Hematopoietic multipotent progenitor cell treated with erythropoietin and hydrocortisone succinate and interleukin-3 and kit ligand, for 6 days (in vitro differentiated cells): ENCODE results near the gene GAS5.
"Not testable (repeated sequence)": the region's sequence is repeated elsewhere in the genome, so short reads cannot be mapped to it uniquely, and the experiment has no call there.

ENCODE experiments used
- DNase-seq: peaks from one replicate; pipeline ENCODE4 v3.0.0-alpha.2; 2015

The GAS5 gene

DNA sequence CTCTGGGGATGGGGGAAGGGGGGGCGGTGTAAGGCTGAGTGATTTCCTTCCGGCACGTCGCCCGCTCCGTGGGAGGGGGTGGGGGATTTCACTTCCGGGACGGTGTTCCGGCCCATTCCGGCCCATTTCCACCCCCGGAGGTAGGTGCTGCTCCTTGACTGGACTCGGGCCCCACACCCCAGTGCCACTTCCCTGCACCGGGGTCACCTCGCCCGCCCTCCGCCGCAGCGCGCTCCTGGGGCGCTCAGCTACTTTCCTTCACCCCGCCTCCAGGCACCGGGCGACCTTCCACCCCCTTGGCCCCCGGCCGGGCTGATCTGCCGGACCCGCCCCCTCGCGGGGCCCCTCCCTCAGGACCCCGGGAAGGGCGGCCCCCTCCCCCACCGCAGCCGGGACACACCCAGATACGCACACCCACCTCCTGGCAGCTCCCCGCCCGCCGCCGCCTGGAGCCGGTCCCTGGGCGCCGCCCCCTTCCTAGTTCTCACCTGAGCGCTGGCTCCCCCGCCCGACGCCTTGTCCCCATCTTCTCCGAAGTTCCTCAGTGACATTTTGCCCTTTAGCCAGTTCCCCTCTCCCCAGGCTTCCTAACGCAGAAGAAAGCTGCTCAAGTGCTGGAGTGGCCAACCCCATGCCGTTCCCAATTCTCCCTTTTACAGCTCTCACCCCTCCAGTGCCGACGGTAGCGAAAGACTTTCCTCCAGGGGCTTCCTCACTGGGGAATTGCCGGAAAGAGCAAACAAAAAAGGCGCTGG lies 654 bp upstream of the GAS5 start, which contains the start of gene ZBTB37:
TSS of gene ZBTB37 (plus strand) at position 115 of the 755 bp plus-strand sequence. CDS start 1,846 bp downstream, outside the sequence.
- peak; percentile 91 for DNase-seq

DNA sequence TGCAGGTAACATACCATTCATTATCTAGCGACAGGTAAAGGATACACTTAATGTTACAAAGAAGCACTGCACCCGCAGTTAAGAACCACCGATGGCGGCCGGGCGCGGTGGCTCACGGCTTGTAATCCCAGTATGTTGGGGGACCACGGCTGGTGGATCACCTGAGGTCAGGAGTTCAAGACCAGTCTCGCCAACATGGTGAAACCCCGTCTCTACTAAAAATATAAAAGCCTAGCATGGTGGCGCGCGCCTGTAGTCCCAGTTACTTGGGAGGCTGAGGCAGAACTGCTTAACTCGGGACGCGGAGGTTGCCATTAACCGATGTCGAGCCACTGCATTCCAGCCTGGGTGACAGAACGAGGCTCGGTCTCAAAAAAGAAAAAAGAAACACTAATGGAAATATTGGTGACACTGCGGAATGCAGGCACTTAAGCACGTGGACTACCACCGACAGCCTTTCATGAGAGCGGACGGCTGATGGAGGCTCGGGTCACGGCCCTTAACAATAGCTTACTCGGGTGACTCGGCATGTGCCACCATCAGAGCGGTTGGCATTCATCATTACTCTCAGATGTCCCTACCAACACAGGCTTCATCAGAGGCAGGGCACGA lies 542 bp downstream of the GAS5 start:
- DNase-seq: no peak

DNA sequence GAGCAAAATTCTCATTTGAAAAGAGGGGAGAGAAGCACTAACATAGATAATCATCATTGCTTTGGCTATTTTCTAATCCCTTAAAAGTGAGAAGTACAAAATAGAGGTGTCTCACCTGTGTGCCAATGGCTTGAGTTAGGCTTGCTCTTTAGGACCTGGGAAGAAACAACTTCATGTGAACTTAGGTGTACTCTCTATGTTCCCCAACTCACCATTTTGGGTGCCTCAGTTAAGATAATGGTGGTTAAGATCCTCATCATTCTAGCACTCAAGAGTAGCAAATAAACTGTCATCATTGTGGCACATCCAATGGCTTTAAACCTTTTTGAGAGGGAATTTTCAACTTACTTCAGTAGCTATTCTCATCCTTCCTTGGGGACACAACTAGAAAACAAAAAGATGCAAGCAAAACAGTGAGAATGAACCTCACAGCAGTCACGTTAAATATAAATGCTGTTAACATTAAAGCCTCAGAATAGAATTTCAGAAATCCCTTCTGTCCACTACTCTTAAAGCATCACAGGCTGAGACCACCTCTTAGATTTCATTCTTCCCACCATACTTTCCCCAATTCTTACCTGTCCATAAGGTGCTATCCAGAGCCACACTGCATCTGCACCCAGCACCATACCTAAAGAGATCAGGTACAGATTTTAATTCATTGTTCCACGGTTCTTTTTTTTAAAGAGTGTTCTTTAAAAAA lies 1.2 kb downstream of the GAS5 start:
- DNase-seq: peak; percentile 54

DNA sequence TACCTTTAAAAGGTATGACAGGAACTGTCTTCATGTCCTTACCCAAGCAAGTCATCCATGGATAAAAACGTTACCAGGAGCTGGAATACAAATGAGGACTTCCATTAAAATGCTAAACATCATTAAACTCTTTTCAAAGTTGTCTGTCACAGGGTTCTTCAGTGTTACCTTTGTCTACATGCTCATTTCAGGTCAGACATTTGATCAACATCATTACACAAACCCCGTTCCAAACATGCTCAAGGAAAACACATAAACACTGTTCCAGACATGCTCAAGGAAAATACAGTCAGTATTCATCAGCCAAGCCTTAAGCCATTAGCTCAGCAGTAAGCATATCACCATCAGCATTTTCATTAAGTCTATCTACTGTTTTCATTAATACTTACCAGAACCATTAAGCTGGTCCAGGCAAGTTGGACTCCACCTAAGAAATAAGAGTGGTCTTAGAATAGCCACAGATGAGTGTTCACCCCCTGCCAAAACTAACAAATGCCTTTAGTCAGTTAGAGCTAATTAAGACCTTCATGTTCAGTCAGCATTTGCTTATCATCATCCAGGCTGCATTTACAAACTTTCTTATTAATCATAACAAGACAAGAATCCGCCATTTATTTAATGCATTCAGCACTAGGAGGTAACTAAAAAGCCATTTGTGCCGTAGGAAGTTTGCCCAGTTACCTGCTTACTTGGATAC lies 2.2 kb downstream of the GAS5 start:
- peak; percentile 28 for DNase-seq

DNA sequence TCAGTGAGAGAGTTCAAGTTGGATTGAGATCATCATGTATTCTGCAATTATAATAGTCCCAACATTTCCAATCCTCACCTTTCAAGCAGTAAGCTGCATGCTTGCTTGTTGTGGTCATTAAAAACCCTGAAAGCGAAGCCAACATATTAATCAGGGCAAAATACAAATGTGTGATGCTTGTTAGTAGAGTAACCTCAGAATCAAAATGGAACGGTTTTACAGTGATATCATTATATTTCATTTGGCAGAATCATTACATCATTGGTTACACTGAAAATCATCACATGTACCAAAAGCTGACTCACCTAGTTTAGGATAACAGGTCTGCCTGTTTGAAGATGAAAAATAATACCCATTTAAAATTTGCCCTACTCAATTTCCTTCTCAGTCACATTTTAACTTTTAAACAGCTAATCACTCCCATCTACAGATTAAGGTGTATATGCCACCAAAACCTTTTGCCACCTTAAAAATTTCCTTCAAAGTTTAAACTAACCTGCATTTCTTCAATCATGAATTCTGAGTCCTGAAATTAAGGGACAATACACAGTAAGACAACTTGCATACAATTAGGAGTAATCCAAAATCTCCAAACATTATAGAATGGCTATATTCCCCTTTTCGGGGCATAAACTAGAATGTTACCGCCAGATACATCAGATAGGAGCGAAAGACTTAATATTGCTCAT lies 3.5 kb downstream of the GAS5 start:
- DNase-seq: peak; percentile 22

DNA sequence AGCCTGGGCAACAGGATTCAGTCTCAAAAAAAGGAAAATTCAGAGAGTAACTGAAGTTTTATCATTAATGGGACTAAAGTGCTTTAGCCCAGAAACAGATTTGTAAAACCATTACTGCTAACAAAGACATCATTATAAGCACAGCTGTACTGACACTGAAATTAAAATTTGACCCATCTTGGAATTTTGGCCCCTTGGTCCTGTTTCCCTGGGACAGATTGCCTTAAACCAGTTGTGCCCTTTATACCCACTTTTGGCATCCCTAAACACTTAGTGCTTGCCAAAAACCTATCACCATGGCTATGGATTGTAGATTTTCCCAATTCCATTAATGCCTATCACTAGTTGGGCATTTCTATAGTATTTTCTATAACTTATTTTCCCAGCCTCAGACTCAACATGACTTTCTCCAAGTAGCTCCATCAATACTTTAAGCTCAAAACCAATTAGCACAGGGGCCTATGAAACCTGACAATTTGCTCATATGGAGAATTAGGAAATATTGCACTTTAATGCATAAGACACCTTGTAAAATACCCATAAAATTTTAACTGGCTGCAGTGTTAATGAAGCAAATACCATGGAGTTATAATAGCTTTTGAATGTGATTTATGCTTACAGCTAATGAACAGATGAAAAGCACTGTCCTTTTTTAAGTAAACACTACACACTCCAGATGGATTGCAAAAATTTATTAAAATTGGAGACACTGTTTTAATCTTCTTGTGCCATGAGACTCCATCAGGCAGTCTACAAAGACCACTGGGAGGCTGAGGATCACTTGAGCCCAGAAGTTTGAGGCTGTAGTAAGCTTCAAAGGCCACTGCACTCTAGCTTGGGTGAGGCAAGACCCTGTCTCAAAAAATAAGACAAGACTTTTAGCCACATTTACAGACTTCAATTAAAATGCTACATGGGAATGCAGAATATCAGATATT lies 4.3 kb downstream of the GAS5 start:
- DNase-seq: peak; percentile 20

DNA sequence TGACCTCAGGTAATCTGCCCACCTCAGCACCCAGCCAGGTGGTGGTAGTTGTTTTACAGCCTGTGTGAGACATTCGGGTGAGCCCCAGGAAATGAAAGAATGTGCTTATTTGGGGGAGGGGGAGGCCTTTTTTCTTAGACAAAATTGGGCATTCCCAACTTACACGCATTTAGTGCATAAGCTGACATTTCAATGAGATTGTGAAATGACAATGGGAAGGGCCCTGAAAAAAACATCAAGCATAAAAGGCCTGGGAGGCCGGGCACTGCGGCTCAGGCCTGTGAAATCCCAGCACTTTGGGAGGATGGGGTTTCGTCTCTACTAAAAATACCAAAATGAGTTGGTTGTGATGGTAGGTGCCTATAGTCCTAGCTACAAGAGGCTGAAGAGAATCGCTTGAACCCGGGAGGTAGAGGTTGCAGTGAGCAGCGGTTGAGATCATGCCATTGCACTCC lies 5.0 kb downstream of the GAS5 start:
- peak; percentile 27 for DNase-seq

DNA sequence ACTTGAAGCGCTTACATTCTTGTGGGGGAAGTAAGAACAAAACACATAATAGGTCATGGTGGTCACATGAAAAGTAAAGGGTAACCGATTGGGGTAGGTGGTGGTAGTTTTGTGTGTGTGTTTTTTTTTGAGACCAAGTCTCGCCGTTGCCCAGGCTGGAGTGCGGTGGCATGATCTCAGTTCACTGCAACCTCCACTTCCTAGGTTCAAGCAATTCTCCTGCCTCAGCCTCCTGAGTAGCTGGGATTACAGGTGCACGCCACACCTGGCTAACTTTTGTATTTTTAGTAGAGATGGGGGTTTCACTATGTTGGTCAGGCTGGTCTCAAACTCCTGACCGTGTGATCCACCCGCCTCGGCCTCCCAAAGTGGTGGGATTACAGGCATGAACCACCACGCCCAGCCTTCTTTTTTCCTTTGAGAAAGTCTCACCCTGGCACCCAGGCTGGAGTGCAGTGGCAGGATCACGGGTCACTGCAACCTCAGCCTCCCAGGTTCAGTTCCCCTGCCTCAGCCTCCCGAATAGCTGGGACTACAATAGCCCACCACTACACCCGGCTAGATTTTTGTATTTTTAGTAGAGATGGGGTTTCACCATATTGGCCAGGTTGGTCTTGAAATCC lies 5.5 kb downstream of the GAS5 start:
- DNase-seq: peak; percentile 51

DNA sequence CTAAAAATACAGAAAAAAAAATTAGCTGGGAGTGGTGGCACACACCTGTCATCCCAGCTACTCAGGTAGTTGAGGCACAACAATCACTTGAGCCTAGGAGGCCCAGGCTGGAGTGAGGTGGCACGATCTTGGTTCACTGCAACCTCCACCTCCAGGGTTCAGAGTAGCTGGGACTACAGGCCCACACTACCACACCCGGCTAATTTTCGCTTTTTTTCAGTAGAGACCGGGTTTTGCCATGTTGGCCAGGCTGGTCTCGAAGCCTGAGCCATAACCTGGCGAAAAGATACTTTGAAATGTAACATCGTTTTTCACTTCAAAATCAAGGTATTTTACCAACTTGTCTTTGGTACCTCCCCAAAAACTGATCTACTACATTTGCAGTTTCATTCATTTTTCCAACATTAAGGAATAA lies 6.1 kb downstream of the GAS5 start:
- DNase-seq: peak; percentile 63

DNA sequence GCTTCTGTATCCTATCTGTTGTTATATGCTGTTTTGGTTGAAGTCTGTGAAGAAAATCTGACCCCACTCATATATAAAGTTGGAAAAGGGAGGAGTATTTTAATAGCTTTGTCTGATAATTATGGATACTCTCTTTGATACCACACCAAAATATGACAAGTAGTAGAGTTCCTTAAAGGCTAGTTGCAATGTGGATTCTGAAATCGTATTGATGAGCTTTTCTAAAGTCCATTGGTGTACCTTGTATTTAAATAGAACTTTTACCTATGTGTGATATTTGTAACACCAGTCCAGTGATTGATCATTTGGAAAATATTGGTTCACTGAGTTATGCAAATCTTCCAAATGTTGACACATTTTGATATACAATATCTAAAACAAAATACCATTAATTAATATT lies 7.7 kb downstream of the GAS5 start:
- DNase-seq: peak; percentile 11

DNA sequence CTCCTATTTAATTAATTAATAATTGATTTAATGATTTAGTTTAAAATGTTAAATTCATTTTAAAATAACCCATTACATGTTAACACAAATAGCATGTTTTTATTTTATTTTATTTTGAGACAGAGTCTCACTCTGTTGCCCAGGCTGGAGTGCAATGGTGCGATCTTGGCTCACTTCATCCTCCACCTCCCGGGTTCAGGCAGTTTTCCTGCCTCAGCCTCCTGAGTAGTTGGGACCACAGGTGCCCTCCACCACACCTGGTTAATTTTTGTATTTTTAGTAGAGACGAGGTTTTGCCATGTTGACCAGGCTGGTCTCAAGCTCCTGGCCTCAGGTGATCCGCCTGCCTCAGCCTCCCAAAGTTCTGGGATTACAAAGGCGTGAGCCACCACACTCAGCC lies 8.2 kb downstream of the GAS5 start:
- not testable (repeated sequence) for DNase-seq

DNA sequence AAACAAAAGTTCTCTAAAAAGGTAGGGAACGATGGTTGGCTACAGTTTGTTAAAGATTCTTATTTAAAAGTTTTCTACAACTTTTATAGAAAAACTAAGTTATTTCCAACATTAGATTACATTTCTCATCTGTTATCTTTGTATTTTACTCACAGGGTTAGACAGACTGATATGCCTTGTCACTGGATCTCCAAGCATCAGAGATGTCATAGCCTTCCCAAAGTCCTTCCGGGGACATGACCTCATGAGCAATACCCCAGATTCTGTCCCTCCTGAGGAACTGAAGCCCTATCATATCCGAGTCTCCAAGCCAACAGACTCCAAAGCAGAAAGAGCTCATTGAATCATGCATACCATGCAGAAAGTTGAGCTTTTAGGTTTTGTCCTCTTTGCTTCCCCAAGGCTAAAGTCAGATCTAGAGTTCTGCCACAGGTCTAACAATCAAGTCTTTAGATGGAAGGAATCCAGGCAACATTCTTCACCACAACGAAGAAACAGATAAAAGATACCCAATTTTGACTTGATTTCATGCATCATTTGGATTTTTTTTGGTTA lies 10.3 kb downstream of the GAS5 start:
- DNase-seq: no peak

DNA sequence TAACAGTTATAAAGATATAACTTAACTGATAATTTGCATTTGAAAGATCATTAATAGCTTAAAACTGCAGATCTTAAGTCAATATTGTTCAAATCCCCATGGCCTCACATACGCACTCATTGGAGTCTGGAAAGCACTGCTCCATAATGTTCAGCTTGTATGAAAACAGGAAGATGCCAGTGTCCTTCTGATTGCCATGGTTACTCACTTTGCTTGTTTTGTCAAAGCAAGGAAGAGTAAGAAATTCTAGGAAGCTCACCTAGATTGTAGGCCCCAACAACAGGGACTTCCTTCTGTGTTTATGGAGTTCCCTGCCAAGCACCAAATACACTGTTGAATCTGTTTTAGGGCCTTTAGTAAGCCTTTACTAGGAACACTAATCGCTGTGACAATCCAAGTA lies 10.9 kb downstream of the GAS5 start:
- no peak for DNase-seq

DNA sequence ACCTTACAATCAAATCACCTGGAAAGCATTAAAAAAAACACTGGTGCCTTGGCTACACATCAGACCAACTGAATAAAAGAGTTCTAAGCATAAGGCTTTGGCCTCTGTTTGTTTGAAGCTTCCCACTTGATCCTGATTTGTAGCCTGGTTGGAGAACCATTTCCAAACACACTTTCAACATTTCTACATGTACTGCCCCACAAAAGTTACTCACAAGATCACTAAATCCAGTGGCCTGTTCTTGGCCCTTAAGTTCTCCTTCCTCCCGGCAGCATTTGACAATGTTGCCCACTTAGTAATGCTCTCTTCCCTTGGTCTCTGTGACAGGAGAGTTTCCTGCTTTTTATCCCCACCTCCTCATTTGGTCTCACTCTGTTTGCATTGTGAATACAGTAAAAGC lies 11.8 kb downstream of the GAS5 start:
- DNase-seq: no peak

DNA sequence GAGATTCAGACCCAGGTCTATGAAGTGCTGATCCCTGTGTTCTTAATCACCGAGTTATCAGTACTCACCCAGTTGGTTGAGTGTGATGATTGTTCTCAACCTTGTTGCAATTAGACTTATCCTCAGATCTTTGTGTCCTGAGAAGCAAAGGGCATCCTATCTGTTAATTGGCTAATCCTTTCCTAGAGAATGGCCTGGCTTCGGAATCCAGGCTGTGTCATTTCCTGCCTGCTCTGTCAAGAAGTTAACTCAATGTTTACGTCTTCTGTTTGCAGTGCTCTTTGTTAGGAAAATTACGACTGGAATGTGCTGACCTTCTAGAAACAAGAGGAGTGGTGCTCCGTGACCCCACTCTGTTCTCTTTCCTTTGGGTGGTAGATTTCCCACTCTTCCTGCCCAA lies 14.7 kb downstream of the GAS5 start:
- no peak for DNase-seq

DNA sequence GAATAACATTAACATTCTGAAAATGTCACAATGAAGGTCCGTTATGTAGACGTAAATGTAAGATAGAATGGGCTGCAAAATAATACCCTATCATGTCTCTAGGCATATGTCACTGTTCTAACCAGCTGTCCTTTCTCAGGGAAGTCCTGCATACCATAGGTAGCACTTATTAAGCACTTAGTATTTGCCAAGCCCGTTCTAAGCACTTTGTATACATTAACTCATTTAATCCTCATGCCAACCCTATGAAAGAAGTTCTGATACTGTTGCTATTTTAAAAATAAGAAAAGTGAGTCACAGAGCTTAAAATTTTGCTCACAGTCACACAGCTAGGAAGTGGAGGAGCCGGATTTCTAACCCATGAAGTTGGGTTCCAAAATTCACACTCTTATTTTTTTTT lies 15.7 kb downstream of the GAS5 start:
- no peak for DNase-seq

DNA sequence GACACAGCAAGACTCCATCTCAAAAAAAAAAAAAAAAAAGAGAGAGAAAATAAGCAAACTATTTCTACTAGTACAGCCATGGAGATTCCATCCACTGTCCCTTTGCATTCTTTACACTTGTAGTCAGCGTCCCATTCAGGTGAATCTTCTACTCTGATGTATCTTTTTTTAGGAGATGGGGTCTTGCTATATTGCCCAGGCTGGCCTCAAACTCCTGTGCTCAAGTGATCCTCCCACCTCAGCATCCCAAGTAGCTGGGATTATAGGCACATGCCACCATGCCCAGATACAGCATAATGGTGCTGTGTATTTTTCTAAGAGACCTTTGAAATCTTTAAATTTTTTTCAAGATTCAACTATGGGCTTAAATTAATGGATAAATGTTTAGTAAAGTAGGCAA lies 35.0 kb downstream of the GAS5 start:
- DNase-seq: no peak

DNA sequence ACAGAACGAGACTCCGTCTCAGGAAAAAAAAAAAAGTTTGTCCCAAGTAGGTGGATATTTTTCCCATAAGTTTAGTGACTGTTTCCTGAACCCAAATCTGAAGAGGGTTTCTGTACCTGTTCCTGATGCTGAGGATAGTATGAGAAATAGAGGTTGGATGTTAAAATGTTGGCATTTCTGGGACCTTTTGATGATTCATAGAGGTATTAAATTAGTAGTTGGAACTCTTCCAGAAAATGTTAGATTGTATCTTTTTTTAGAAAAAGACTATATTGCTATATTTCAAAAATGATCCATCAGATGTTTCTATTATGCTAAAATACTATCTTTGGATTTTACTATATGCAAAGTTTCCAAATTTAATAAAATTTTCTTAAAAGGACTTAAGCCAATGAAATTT lies 40.2 kb downstream of the GAS5 start:
- peak; percentile 40 for DNase-seq

DNA sequence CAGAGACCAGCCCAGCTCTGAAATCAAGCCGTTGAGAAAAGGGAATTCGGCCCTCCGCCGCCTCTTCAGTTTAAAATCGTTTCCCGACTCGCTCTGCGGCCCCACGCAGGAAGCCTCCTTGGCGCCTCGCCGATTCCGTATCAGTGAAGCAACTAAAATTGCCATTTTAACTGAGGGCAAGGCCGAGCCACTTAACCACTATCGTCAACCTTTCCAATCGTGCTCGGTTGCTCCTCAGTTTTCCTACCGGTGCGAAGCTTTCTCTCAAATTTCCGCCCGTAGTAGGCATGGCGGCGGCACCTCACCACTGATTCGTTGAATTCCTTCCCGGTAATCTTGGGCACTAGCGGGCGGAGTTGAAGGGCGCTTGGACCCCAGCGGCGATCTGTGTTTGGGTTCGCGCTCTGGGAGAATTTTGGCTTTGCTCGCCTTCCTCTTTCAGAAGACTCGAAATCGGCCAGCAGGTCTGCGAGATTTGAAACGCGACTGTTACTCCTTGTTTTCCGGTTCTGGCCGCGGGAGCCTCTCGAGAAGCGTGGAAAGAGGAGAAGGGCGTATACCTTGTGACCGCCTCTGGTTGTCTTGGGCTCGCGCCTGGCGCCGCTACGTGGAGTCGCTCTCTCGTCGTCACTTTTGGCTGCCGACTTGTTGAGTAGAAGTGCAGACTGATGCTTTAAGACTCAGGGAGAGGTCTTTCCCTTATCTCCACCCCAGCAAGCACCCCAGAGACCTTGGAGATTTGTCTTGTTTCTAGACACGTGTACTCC lies 43.3 kb downstream of the GAS5 start, which contains the start of the genes CENPL and DARS2:
TSS of gene CENPL (minus strand) at position 569 of the 767 bp plus-strand sequence. CDS start 13,584 bp downstream, outside the sequence.
TSS of gene DARS2 (plus strand) at position 359 of the 767 bp plus-strand sequence. CDS start 557 bp downstream, outside the sequence.
- DNase-seq: peak; percentile 99
